NCI-H345 treated with DMSO at 0.1 percent for 48 hours (cell line): ENCODE data around the gene RALGAPA1.
"Not testable (repeated sequence)": the region's sequence is repeated elsewhere in the genome, so short reads cannot be mapped to it uniquely, and the experiment has no call there.

Experiments
- DNase-seq: peaks from one replicate; lab custom pipeline; 2025; ENCODE audit not compliant: unreplicated experiment; lab: John Stamatoyannopoulos, UW

The RALGAPA1 gene

DNA sequence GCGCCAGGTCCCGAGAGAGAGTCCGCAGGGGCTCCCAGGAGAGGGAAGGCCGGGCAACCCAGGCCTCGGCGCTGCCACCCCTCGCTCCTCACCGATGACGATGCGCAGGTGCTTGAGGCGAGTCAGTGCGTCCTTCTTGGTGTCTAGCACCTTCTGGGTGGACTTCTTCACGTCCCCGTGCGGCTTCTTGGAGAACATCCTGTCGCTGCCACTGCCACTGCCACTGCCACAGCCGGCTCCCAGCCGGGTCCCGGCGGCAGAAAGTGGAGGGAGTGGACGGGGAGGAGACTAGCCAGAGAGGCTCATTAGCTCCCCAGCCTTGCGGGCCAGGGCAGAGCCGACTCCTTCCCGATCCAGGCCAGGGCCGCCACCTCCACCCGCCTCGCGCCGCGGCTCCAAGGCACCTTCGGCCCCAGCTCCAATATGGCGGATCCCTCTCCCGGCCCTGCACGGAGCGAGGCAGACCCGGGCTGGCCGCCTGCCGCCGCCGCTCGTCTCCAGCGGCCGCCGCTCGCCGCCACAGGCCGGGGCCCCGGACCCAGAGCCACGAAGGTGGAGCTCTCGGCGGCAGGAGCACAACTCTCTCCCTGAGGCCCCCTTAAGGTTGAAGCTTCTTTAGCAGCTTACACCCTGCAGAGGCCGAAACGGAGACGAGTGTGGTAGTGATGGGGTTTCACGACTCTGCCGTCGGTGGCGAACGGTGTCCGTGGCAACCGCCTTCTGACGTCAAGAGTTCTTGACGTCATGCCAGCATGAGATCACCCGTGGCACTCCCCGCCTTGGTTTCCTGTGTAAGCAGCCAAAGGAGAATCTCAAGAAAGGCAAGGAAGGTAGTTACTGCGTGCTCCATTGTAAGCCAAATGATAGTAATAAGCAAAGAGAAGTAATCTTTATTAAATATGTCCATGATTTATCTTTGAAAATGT is at the start of gene RALGAPA1:
RALGAPA1 (minus strand) TSS at position 658 of the 926 bp plus-strand sequence; CDS start at position 198, 460 bp downstream.
- DNase-seq: peak; percentile 94

DNA sequence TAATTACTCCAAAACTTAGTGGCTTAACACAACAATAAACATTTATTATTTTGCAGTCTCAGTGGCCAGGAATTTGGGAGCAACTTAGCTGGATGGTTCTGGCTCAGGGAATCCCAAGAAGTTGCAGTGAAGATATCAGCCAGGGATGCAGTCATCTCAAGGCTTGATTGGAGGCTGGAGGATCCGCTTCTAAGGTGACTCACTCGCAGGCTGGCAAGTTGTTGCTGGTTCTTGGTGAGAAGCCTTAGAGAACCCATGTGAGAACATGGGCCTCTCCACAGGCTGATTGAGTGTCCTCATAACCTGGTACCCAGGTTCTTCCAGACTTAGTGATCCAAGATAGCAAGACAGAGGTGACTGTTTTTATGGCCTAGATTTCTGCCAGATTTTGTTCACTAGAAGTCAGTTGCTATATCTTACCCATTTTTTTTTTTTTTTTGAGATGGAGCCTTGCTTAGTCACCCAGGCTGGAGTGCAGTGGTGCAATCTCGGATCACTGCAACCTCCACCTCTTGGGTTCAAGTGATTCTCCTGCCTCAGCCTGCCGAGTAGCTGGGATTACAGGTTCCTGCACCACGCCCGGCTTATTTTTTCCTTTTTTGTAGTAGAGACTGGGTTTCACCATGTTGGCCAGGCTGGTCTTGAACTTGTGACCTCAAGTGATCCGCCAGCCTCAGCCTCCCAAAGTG is 49.6 kb upstream of the RALGAPA1 start:
- no peak for DNase-seq

DNA sequence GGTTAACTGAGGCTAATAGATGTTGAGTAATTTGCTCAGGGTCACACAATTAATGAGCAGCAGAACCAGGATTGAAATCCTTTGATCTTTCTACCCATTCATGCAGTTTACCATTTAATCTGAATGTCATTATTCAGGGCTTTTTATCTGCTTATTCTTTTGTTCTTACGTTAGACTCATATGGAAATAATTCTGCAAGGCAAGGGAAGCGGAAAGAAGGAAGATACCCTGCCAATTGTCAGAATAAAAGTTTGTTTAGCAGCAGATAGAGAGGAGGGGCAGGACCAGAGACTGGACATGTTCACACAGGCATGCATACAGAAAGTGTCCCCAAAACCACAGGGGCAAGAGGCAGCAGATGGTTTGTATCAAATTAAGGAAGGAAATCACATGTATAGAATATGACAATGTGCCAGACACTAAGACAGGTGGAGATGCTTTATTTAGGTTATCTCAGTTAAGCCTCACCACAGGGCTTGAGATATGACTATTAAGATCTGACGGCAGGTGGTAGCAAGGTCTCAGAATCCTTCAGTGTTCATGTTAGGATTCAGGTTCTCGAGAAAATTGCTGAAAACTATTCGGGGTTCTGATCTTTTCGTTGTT is 46.9 kb upstream of the RALGAPA1 start:
- DNase-seq: peak; percentile 27

DNA sequence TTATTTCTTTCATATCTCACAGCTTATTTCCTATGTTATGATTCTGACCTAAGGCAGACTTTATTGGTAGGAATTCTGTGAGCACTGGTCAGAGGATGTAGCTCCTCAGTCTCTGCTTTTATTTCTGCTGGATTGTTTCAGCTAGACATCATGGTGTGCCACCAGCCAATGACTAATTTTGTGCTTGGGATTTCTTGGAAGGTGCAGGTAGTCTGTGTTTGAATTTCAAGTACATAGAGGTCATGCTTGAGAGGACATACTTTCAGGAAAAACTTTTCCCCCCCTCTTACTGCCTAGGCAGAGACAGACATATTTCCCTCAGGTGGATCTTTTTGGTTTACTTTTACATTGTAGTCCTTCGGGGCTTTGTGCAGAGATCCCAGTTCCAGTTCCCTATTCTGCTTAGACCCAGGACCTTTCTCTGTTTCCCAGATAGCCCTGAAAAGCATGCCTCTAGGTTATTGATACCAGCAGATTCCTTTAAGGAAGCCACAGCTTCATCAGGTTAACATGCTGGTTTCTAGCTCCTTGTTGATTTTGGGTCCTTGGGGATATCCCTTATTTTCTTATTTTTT is 45.7 kb upstream of the RALGAPA1 start:
- no peak for DNase-seq

DNA sequence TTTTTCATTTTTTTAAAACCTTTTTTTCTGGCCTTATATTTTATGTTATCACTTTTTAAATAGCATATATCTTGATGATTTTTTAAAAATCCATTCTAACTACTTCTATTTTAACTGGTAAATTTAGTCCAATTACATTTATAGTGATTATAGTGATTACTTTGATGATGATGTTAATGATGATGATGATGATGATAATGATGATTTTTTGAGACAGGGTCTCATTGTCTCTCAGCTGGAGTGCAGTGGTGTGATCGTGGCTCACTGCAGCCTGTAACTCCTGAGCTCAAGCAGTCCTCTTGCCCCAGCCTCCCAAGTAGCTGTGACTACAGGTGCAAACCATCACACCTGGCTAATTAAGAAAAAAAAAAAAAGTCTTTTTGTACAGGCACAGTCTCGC is 44.1 kb upstream of the RALGAPA1 start:
- DNase-seq: no peak

DNA sequence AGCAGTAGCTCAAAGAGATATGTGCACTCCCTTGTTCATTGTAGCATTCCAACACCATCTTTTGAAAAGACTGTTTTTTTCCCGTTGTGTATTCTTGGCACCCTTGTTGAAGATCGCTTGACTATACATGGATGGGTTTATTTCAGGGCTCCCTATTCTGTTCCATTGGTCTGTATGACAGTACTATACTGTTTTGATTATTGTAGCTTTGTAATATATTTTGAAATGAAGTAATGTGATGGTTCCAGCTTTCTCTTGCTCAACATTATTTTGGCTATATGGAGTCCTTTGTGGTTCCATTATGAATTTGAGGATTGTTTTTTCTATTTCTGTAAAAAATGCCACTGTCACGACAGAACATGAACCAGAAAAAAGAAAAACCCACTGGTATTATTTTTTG is 42.7 kb upstream of the RALGAPA1 start:
- no peak for DNase-seq

DNA sequence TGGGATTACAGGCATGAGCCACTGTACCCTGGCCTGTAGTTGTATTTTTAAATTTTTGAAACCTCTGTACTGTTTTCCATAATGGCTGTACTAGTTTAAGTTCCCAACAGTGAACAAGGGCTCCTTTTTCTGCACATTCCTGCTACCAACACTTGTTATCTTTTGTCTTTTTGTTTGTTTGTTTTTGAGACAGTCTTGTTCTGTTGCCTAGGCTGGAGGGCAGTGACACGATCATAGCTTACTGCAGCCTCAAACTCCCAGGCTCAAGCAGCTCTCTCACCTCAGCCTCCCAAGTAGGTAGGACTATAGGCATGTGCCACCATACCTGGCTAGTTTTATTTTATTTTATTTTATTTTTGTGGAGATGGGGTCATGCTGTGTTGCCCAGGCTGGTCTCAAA is 40.0 kb upstream of the RALGAPA1 start:
- no peak for DNase-seq

DNA sequence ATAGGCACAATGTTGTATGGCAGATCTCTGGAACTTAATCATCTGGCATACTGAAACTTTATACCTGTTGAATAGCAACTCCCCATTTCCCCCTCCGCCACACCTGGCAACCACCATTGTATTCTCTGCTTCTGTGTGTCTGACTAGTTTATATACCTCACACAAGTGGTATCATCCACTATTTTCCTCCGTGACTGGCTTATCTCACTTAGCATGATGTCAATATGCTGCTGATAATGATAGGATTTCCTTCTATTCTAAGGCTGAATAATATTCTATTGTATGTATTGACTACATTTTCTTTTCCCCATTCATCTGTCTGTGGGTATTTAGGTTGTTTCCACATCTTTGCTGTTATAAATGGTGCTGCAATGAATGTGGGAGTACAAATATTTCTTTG is 38.5 kb upstream of the RALGAPA1 start:
- DNase-seq: no peak

DNA sequence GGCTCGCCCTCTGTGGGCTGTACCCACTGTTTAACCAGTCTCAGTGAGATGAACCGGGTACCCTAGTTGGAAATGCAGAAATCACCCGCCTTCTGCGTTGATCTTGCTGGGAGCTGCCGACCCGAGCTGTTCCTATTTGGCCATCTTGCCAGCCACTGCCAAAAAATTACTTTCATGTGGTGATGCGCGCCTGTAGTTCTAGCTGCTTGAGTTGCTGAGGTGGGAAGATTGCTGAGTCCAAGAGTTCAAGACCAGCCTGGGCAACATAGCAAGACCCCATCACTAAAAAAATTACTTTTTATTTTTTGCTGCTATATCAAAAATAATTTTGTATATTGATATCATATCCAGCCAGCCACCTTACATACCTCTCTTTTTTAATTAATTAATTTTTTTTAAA is 35.4 kb upstream of the RALGAPA1 start:
- DNase-seq: no peak

DNA sequence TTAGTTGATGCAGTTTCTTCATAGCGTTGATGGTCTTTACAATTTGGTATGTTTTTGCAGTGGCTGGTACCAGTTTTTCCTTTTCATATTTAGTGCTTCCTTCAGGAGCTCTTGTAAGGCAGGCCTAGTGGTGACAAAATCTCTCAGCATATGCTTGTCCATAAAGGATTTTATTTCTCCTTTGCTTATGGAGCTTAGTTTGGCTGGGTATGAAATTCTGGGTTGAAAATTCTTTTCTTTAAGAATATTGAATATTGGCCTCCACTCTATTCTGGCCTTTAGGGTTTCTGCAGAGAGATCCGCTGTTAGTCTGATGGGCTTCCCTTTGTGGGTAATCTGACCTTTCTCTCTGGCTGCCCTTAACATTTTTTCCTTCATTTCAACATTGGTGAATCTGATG is 33.1 kb upstream of the RALGAPA1 start:
- not testable (repeated sequence) for DNase-seq

DNA sequence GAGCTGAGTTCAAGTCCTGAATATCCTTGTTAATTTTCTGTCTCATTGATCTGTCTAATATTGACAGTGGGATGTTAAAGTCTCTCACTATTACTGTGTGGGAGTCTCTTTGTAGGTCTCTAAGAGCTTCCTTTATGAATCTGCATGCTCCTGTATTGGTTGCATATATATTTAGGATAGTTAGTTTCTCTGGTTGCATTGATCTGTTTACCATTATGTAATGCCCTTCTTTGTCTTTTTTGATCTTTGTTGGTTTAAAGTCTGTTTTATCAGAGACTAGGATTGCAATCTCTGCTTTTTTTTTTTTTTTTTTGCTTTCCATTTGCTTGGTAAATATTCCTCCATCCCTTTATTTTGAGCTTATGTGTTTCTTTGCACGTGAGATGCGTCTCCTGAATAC is 32.6 kb upstream of the RALGAPA1 start:
- not testable (repeated sequence) for DNase-seq

DNA sequence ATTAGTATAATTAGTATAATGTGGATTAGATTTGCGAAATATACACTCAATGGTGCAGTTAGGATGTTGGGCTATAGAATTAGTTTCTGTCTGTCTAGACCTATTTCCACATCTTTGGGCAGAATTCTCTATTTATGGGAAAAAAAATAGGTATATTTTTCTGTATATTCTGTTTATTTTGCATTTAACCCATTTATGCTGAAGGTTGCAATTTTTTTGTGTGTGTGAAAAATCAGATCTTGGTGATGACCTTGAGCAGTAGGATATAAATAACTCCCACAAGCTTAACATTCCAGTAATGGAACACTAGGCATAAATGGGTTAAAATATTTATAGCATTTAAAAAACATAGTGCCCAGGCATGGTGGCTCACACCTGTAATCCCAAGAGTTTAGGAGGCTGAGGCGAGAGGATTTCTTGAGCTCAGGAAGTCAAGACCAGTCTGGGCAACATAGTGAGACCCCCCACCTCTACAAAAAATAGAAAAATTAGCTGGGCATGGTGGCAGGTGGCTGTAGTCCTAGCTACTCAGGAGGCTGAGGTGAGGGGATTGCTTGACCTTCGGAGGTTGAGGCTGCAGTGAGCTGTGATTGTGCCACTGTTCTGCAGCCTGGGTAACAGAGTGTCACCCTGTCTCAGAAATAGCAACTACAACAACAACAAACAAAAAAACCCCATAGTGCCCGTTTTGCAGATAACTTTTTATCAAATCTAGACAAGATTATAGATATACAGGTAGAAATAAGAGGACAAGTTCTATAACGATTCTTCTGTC is 26.3 kb upstream of the RALGAPA1 start:
- DNase-seq: no peak

DNA sequence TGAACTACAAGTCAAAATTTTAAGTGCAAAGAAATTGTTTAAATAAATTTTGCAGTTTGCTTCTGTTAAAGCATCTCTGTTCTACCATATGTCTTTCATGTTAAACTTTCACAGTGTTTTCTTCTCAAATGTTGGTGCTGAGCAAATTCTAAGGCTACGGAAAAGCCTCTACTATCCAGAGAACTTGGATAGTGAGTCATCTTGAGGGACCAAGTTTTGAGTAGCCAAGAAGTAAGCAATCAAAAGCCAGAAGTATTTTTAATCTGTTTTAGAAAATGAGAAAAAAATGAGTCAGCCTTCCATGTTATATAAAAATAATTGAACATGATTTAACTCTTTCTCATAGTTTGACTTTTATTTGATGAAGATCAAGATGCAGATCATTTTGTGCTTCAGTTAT is 20.4 kb upstream of the RALGAPA1 start:
- no peak for DNase-seq

DNA sequence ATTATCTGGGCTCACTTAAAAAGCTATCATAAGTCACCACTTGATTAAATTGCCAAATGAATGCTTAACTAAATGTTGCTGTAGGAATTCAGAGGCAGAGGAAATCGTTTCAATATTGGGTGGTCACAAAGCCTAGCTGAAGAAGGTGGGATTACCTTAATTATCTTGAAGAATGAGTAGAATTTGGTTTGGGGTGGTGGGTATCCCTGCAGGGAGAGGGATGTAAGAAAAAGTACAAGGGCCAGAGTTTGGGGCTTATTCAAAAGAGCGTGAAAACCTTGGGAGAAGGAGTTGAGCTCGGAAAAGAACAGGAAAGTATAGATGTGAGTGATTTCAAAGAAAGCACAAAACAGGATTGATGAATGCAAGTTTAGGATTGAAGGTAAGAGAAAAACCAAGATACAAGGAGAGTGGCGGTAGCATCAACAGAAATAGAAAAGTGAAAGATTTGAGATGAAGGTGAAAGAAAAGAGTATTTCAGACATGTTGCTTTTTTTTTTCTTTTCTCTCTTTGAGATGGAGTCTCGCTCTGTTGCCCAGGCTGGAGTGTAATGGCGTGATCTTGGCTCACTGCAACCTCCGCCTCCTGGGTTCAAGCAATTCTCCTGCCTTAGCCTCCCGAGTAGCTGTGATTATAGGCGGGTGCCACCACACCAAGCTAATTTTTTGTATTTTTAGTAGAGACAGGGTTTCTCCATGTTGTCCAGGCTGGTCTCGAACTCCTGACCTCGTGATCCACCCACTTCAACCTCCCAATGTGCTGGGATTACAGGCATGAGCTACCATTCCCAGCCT is 18.8 kb upstream of the RALGAPA1 start:
- DNase-seq: no peak

DNA sequence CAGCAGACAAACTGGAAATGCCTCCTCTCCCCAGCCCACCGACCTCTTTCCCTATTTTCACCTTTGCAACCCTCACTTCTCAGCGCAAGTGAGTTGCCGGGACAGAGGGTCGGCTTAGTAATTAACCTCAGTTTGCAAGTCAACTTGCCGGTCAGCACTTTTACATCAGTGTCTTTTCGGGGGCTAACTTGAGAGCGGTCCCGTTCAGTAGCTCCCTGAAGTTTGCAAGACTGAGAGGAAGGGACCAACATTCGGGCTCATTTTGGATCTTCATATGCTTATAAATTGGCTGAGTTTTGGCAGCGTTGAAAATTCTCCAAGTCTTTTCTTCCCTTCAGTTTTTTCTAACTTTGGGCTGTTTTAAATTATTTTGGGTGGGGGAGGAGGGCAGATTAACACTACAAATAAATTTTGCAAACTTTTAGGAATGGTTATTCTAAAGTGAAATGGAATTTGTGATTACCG is 17.9 kb upstream of the RALGAPA1 start:
- no peak for DNase-seq

DNA sequence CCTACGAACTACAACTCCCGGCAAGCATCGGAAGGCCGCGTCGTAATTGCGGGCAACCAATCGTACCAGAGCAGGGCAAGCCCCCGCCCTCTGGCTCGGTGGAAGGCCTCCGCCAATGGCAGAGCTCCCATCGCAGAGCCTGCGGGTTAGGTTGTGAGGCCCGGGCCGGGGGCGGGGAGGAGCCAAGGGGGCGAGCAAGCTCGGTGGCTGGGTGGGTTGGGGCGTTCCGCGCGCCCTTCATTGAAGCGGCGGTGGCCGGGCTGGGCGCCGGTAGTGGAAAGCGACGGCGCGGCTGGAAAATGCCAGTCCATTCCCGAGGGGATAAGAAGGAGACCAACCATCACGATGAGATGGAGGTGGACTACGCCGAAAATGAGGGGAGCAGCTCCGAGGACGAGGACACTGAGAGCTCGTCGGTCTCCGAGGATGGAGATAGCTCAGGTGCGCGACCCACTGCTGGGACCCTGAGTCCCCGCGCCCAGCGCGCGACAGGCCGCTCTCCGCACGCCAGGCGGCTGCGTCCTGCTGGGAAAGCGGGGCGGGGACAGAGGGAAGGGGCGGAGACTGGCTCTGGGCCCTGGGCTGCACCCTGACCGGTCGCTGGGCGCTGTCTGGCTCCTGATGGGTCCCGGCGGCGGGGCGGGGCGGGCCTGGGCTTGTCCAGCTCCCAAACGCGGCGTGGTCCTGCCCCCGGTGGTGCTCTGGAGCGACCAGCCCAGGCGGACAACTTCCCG is 17.3 kb upstream of the RALGAPA1 start, which contains the start of gene BRMS1L:
BRMS1L (plus strand) TSS at position 121 of the 734 bp plus-strand sequence; CDS start at position 300, 179 bp downstream.
- peak; percentile 99 for DNase-seq

DNA sequence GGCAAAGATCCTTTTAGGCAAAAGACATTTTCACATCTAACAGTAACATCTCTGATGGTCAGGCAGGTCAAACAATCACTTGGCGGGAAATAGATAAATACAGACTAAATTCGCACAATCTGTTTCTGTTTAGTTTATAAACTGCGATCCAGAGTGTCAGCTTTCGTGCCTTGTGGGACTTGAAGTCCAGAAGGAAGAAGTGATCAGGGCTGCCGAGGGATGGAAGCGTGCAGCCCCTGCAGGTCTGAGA is 16.8 kb upstream of the RALGAPA1 start:
- no peak for DNase-seq

DNA sequence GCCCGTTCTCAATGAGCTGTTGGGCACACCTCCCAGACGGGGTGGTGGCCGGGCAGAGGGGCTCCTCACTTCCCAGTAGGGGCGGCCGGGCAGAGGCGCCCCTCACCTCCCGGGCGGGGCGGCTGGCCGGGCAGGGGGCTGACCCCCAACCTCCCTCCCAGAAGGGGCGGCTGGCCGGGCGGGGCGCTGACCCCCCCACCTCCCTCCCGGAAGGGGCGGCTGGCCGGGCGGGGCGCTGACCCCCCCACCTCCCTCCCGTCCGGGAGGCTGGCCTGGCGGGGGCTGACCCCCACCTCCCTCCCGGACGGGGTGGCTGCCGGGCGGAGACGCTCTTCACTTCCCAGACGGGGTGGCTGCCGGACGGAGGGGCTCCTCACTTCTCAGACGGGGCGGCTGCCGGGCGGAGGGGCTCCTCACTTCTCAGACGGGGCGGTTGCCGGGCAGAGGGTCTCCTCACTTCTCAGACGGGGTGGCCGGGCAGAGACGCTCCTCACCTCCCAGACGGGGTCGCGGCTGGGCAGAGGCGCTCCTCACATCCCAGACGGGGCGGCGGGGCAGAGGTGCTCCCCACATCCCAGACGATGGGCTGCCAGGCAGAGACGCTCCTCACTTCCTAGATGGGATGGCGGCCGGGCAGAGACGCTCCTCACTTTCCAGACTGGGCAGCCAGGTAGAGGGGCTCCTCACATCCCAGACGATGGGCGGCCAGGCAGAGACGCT is 15.5 kb upstream of the RALGAPA1 start:
- DNase-seq: not testable (repeated sequence)

DNA sequence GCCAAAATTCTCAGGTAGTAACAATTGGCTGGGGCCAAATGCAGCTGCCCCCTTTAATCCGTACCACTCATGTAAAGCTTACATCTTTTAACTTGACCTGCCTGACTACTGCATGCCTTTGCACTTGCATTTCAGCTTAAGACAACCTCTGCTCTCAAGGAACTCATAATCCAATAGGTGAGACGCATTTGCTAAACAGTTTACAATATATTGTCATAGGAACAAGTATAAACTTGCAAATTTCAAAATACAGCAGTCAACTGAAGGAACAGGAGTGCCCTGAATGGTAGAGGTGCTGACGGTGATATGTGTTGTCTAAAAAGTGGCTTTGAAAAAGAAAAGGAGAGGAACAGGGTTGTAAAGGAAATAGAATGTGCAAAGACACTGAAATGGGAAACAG is 13.4 kb upstream of the RALGAPA1 start:
- DNase-seq: no peak
